ENCODE measurements around the gene LARGE1. TPM values are rescaled to one million over a fixed set of nuclear protein-coding genes. Genes with fewer than 3 reads are reported as not detected.

LARGE1 gene
- total and polyA plus RNA-seq, 9 of the 15 experiments (the other 6 are each of a cell fraction or from before 2014, with no cell fraction given), result 0.01 to 0.66 (median 0.14) TPM; not detected in 2

DNA sequence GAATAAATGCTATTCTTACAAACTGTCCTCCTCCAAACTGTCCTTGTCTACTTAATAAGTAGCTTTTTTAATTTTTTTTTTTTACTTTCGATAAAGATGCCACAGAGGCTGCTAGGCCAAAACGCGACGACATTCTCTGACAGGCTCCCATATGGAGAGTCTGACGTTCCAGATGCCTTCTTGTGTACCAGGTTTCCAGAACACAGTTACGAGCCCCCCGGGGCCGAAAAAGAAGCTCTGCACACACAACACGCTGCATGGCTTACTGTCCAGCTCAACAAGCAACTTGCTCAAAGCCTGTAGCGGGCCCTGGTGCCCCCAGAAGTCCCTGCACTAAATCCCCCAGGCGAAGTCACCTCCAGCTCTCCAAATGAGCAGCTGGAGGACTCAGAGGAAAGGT is 39.3 kb downstream of the LARGE1 start (continued):
- no peak for TF ChIP-seq ZNF407 (IDR thresholded peaks at IDR 0.05; ENCODE audit: low read depth)
- TF ChIP-seq POLR2AphosphoS5 (IDR thresholded peaks at IDR 0.05; ENCODE audit: control insufficient read depth, insufficient read depth, low read depth, low read length), result no peak
- TF ChIP-seq CREBBP (IDR thresholded peaks at IDR 0.05; ENCODE audit: low read depth, low read length), result no peak
- no peak for TF ChIP-seq RNF2 (IDR thresholded peaks at IDR 0.05)

Data from K562 (cell line).